ENCODE measurements around the gene HK2. TPM values are rescaled to one million over a fixed set of nuclear protein-coding genes. Genes with fewer than 3 reads are reported as not detected.
A peak's percentile ranks its signal among the peaks of the same experiment; 100 is the strongest.

The HK2 gene
- total RNA-seq, 6 experiments from 2014 or later, result 0.48 to 23.0 (median 0.87) TPM

DNA sequence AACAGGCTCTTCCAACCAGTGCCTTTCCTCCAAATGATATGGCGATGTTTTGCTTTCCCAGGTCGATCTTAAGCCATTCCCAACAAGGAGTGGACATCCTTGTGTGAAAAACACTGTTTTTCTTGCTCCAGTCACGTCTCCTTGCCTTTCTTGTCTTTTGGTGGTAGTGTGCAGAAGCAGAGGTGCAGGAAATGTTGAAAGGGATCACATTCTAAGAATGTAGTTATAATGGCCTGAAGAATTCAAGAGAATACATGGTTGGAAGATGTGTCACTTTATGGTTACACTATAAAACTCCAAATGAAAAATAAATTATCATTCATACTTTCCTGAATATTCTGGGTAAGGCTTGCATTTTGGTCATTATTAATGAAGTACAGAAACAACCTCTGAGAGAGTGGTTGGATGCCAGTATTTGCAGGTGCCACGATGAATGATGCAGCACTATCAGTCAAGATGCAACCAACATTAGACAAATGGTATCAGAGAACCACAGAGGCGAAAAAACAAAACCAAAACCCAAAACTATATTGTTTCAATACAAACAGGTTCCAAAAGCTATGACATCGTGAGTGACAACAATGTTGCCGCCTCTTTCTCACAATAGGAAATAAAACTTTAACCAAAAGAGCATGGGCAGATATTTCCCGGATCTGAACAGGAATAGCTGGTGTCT is 97.0 kb downstream of the HK2 start:
- TF ChIP-seq, protein P1, sequence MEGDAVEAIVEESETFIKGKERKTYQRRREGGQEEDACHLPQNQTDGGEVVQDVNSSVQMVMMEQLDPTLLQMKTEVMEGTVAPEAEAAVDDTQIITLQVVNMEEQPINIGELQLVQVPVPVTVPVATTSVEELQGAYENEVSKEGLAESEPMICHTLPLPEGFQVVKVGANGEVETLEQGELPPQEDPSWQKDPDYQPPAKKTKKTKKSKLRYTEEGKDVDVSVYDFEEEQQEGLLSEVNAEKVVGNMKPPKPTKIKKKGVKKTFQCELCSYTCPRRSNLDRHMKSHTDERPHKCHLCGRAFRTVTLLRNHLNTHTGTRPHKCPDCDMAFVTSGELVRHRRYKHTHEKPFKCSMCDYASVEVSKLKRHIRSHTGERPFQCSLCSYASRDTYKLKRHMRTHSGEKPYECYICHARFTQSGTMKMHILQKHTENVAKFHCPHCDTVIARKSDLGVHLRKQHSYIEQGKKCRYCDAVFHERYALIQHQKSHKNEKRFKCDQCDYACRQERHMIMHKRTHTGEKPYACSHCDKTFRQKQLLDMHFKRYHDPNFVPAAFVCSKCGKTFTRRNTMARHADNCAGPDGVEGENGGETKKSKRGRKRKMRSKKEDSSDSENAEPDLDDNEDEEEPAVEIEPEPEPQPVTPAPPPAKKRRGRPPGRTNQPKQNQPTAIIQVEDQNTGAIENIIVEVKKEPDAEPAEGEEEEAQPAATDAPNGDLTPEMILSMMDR (IDR thresholded peaks at IDR 0.05), result no peak
- no peak for TF ChIP-seq POLR2A (IDR thresholded peaks at IDR 0.05)
- Histone ChIP-seq H3K9me3 (no peaks in the 10 kb centered on the region), H3K27me3 (no peaks in the 10 kb centered on the region), H3K27ac (no peak overlapping the region), H3K4me3 (no peak overlapping the region), H3K4me1 (no peaks in the 10 kb centered on the region), H3K36me3 (no peaks in the 10 kb centered on the region)
- intact Hi-C loops (cut with DNase I), result no loop called here
- DNase-seq (no peak), ATAC-seq (no peak)
- 69% methylated on average over 8 of the region's 8 CpGs for WGBS (ENCODE audit: insufficient coverage, low coverage, low lambda C conversion rate, missing lambda C conversion rate)

DNA sequence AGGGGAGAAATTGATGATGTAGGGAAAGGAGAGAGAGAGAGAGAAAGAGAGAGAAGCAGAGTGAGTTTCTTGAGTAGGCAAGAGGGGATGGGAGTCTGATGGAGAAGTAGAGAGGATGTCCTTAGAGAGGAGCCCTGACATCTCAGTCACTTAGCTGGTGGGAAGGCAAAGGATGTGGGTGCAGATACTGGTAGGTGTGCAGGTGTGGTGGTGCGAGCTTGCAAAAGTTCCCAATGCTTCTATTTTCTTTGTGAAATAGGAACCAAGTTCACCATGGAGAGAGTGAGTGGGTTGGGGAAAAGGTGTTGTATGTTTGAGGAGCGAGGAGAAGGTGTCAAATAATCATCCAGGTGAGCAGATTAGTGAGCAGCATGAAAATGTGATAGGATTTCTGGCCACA is 98.0 kb downstream of the HK2 start:
- Histone ChIP-seq H3K9me3 (no peaks in the 10 kb centered on the region), H3K4me3 (no peak overlapping the region), H3K4me1 (no peaks in the 10 kb centered on the region), H3K27me3 (no peaks in the 10 kb centered on the region), H3K36me3 (no peaks in the 10 kb centered on the region), H3K27ac (no peak overlapping the region)
- TF ChIP-seq, protein P1 (IDR thresholded peaks at IDR 0.05), result no peak
- no peak for TF ChIP-seq POLR2A (IDR thresholded peaks at IDR 0.05)
- DNase-seq (no peak), ATAC-seq (no peak)
- intact Hi-C loops (cut with DNase I), result no loop called here
- WGBS (ENCODE audit: insufficient coverage, low coverage, low lambda C conversion rate, missing lambda C conversion rate), result 77% methylated on average over 2 of the region's 2 CpGs

DNA sequence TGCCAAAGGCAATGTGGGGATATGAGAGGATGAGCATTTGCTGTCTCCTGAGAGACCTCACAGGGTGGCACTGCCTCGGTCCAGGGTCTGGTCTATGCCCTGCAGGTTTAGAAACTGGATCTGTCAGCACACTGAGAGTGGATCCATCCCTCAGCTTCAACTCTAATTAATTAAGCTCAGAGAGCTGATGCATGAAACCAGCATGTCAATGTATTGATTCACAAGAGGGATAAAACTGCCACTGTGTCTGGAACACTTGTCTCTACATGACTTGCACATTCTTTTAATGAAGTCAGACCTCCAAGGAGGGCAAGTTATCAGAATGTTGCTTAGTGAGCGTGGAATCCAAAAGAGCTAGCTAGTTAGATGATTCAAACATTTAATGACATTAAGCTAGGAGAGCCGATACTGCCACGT is 102.1 kb downstream of the HK2 start:
- WGBS (ENCODE audit: insufficient coverage, low coverage, low lambda C conversion rate, missing lambda C conversion rate), result 82% methylated on average over 2 of the region's 4 CpGs
- ATAC-seq, result no peak
- DNase-seq, result no peak
- no peaks in the 10 kb centered on the region for H3K4me1 ChIP-seq
- no peak overlapping the region for H3K4me3 ChIP-seq
- H3K27ac ChIP-seq, result no peak overlapping the region
- TF ChIP-seq, protein P1 (IDR thresholded peaks at IDR 0.05), result no peak
- no peak for TF ChIP-seq POLR2A (IDR thresholded peaks at IDR 0.05)
- no peaks in the 10 kb centered on the region for H3K27me3 ChIP-seq
- no peaks in the 10 kb centered on the region for H3K9me3 ChIP-seq
- intact Hi-C loops (cut with DNase I), result no loop called here
- no peaks in the 10 kb centered on the region for H3K36me3 ChIP-seq

DNA sequence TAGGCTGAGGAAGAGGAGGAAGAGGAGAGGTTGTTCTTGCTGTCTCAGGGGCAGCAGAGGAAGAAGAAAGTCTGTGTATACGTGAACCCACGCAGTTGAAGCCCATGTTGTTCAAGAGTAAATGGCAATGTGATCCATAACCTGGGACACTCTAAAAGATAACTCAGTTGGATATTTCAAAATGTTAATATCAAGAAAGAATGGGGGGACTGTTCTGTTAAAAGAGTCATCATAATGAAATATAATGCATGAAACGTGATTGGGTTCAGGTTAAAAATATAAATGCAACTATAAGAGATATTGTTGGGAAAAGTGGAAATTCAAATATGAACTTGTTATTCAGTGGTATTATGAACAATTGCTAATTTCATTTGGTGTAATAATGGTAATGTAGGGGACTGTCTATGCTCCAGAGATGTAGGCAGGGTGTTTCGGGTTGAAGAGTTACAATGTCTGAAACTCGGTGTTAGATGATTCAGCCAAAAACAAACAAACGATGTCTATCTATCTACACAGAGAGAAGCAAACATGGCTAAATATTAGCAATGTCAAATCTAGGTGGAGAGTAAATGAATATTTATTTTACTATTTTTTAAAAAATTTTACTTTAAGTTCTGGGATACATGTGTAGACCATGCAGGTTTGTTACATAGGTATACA is 103.4 kb downstream of the HK2 start:
- TF ChIP-seq, protein P1 (IDR thresholded peaks at IDR 0.05), result no peak
- TF ChIP-seq POLR2A (IDR thresholded peaks at IDR 0.05), result no peak
- WGBS (ENCODE audit: insufficient coverage, low coverage, low lambda C conversion rate, missing lambda C conversion rate), result 73% methylated on average over 6 of the region's 6 CpGs
- Histone ChIP-seq H3K4me3 (no peak overlapping the region), H3K27ac (no peak overlapping the region), H3K9me3 (no peaks in the 10 kb centered on the region), H3K27me3 (no peaks in the 10 kb centered on the region), H3K4me1 (no peaks in the 10 kb centered on the region), H3K36me3 (no peaks in the 10 kb centered on the region)
- DNase-seq (no peak), ATAC-seq (peak in 1 of 4 donors; percentile 55)
- intact Hi-C loops (cut with DNase I), result no loop called here

All from right lobe of liver (tissue), 6 donors.